Pancreas (tissue), 10 donors: Measurements from ENCODE around the gene KLLN. TPM values are rescaled to one million over a fixed set of nuclear protein-coding genes. Genes with fewer than 3 reads are reported as not detected.

Source experiments
- ATAC-seq, 4 donors: fragments of 200-7000 bp; cut with Tn5 transposase; one replicate each; pipeline versions ENCODE4 v1.8.0 to v1.9.1; 2020; ENCODE audit warnings: mild to moderate bottlenecking in 4 of 4, moderate library complexity in 4 of 4
- DNase-seq, 6 donors: peaks; one replicate each; pipeline ENCODE4 v3.0.0-alpha.2; 2020
- FAIRE-seq: peaks from 2 replicates; lab custom pipeline; 2012; peaks lifted over from hg19 to GRCh38; lab: Jason Lieb, UNC
- H3K27ac ChIP-seq, 4 donors: fragments of 200-600 bp; sonication (generic); 1 replicate in 3 of 4; 2 replicates in 1 of 4; pipeline versions ENCODE4 v1.5.0 to v1.8.0; 2020
- H3K27me3 ChIP-seq, 4 donors: fragments of 200-600 bp; one replicate each; pipeline ENCODE4 v1.8.0; 2021
- H3K36me3 ChIP-seq, 3 donors: fragments of 200-600 bp; sonication (generic) in 1 of 3; one replicate each; pipeline versions ENCODE4 v1.5.0 to v1.8.0; 2020 to 2021
- H3K4me1 ChIP-seq, 3 donors: fragments of 200-600 bp; one replicate each; pipeline ENCODE4 v1.8.0; 2021
- H3K4me3 ChIP-seq, 4 donors: fragments of 200-600 bp; sonication (generic) in 2 of 4; one replicate each; pipeline versions ENCODE4 v1.5.0 to v1.8.0; 2020 to 2021
- H3K9me3 ChIP-seq, 4 donors: fragments of 200-600 bp; one replicate each; pipeline ENCODE4 v1.8.0; 2021
- CTCF ChIP-seq, 4 donors: fragments of 200-600 bp; sonication (generic) in 3 of 4; IDR thresholded peaks; one replicate each; pipeline versions ENCODE4 v1.5.0 to v1.8.0; 2021; ENCODE audit warnings: antibody characterized with exemption in 4 of 4
- WGBS, 2 donors: extraction: QIAGEN DNeasy Blood & Tissue Kit; methylation state at CpG; one replicate each; pipeline ENCODE4 v1.1.7; 2013; 5-methylcytosine and 5-hydroxymethylcytosine counted together
- intact Hi-C, 3 donors: fragments of 100-400 bp; cut with DNase I; formaldehyde crosslinking; loops; one replicate each; pipeline versions ENCODE4 v1.11.1 to v1.14.2; 2022
- polyA plus RNA-seq, 2 donors: library from polyadenylated mRNA; stranded (reverse); fragments of 200-250 nt; gene quantifications; one replicate each; pipeline ENCODE4 v1.2.3, GENCODE V29; 2013
- total RNA-seq, 6 donors: library from RNA; stranded (reverse); fragmentation: NEBNext Ultra II Directional in 4 of 6; extraction: Animal tissue kit (Norgen Biotek cat#: 25700) in 4 of 6; gene quantifications; one replicate each; pipeline versions ENCODE4 v1.2.1 to v1.2.4, GENCODE V29; 2021 to 2023
- donor health status: healthy with polysubstance abuse.
- donor health status: DM: no; HTN: no; CAD: no; lungs with moderate emphysema.
- donor health status: DM: no; HTN: no; CAD: no.
- donor health status: control.
- donor health status: control.
- donor health status: Bipolar disorder and iron deficiency.
- donor health status: DM: yes; HTN: yes; CAD: no.
- donor health status: DM: no; HTN: no; CAD: no.
- donor health status: DM: no; HTN: no; CAD: no.
- donor health status: DM: yes; HTN: yes; CAD: no.

Gene KLLN
- total and polyA plus RNA-seq, 8 donors = 0.09 to 0.35 (median 0.24) TPM

GRCh38 chr10:87880336-87880735 is 17.0 kb upstream of the KLLN start:
- peaks cover 20 to 24% (median 21%) of the 10 kb centered on the region in 3 donors for H3K4me1 ChIP-seq
- FAIRE-seq (no peak), ATAC-seq (no peak)

GRCh38 chr10:87878664-87879459 is 15.5 kb upstream of the KLLN start:
- H3K27me3 ChIP-seq = no peaks in the 10 kb centered on the region
- no peak for TF ChIP-seq CTCF (IDR thresholded peaks at IDR 0.05)
- H3K9me3 ChIP-seq = no peaks in the 10 kb centered on the region
- no peak overlapping the region for H3K4me3 ChIP-seq
- FAIRE-seq (no peak), ATAC-seq (peak in 3 of 4 donors; percentile 32 to 46 (median 38)), DNase-seq (no peak)
- peaks cover 29 to 32% (median 29%) of the 10 kb centered on the region in 3 donors for H3K4me1 ChIP-seq
- intact Hi-C loops = no loop called here
- 58 to 63% methylated on average over 9 of the region's 9 CpGs for whole genome bisulfite sequencing, 2 donors
- no peak overlapping the region for H3K27ac ChIP-seq
- no peaks in the 10 kb centered on the region for H3K36me3 ChIP-seq

More at GRCh38 chr10:87880336-87880735, 17.0 kb upstream of the KLLN start:
- no peak for DNase-seq
- no peak for TF ChIP-seq CTCF (IDR thresholded peaks at IDR 0.05)
- no peaks in the 10 kb centered on the region for H3K9me3 ChIP-seq
- intact Hi-C loops = no loop called here
- no peaks in the 10 kb centered on the region for H3K27me3 ChIP-seq
- H3K36me3 ChIP-seq = no peaks in the 10 kb centered on the region
- H3K4me3 ChIP-seq = no peak overlapping the region
- H3K27ac ChIP-seq = no peak overlapping the region

DNA sequence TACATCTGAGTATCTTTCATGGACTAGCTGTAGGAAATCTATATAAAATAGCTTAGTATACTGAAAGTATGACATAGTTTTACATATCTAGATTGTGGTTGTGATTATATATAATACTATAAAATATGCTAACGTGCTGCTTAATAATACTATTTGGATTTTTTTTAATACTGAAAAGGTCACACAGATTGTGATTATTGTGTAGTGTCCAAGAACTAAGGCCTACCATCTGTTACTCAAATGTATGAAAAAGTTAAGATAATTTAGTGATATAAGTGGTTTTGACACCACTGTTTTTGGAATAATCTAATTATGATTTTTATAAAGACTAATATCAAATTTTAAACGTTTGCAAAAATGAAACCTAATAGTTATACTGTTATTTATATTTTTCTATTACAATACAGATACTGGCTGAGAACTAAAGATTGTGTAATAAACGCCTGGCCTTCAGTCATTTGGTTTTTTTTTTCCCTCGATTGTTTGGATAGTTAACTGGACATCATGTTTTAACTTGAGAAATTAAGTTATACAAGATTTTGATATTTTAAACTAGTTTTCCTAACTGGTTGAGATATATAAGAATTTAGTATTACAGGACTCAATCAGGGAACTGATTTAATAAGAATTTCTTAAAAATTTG is 12.7 kb upstream of the KLLN start:
- H3K36me3 ChIP-seq = no peaks in the 10 kb centered on the region
- peaks cover 25 to 42% (median 28%) of the 10 kb centered on the region in 3 donors for H3K4me1 ChIP-seq
- H3K27ac ChIP-seq = peak overlapping the region in 1 of 4 donors; percentile 15
- ATAC-seq (peak in 3 of 4 donors; percentile 55 to 60 (median 60)), DNase-seq (no peak), FAIRE-seq (peak; percentile 87)
- H3K27me3 ChIP-seq = no peaks in the 10 kb centered on the region
- intact Hi-C loops = no loop called here
- WGBS, 2 donors = 15% methylated on average over 4 of the region's 4 CpGs
- no peak for TF ChIP-seq CTCF (IDR thresholded peaks at IDR 0.05)
- no peak overlapping the region for H3K4me3 ChIP-seq
- H3K9me3 ChIP-seq = no peaks in the 10 kb centered on the region

- no peak for ATAC-seq
- H3K27ac ChIP-seq = no peak overlapping the region
- WGBS, 2 donors = 88 to 89% methylated on average over 2 of the region's 2 CpGs
- H3K27me3 ChIP-seq = no peaks in the 10 kb centered on the region
- no peak for DNase-seq
- H3K9me3 ChIP-seq = no peaks in the 10 kb centered on the region
- peak; percentile 61 for FAIRE-seq
- TF ChIP-seq CTCF (IDR thresholded peaks at IDR 0.05) = no peak
- no peaks in the 10 kb centered on the region for H3K36me3 ChIP-seq
- intact Hi-C loops = no loop called here
- peaks cover 43 to 66% (median 43%) of the 10 kb centered on the region in 3 donors for H3K4me1 ChIP-seq
- H3K4me3 ChIP-seq = no peak overlapping the region
Measured at GRCh38 chr10:87873656-87874055, 10.3 kb upstream of the KLLN start.
